Hematopoietic multipotent progenitor cell treated with erythropoietin and hydrocortisone succinate and interleukin-3 and kit ligand, for 6 days (in vitro differentiated cells): ENCODE results near the gene ENG.
"Not testable (repeated sequence)": the region's sequence is repeated elsewhere in the genome, so short reads cannot be mapped to it uniquely, and the experiment has no call there.

Experiments
- DNase-seq: peaks from one replicate; pipeline ENCODE4 v3.0.0-alpha.2; 2015

ENG gene

GRCh38 chr9:127878001-127878651 lies 23.7 kb upstream of the ENG start:
- no peak for DNase-seq

GRCh38 chr9:127877566-127877998 lies 23.1 kb upstream of the ENG start, which contains the start of gene AK1:
Gene AK1, minus strand, starts transcription at chr9:127877675. Its CDS starts 3,058 bp downstream, at chr9:127874617.
- no peak for DNase-seq

- DNase-seq, result no peak
These were observed 22.5 kb upstream of the ENG start for GRCh38 chr9:127876764-127877562.

- DNase-seq, result no peak
These were observed 21.7 kb upstream of the ENG start for GRCh38 chr9:127876026-127876763.

- DNase-seq, result no peak
These were observed 21.0 kb upstream of the ENG start for GRCh38 chr9:127875306-127875966.

GRCh38 chr9:127874301-127875221 lies 20.1 kb upstream of the ENG start:
- no peak for DNase-seq

GRCh38 chr9:127873886-127874285 lies 19.4 kb upstream of the ENG start:
- no peak for DNase-seq

- no peak for DNase-seq
These were observed 18.8 kb upstream of the ENG start for GRCh38 chr9:127873223-127873691.

GRCh38 chr9:127872369-127873222 lies 18.1 kb upstream of the ENG start:
- DNase-seq, result no peak

- DNase-seq, result no peak
These were observed 17.1 kb upstream of the ENG start for GRCh38 chr9:127871531-127871930.

- no peak for DNase-seq
These were observed 16.4 kb upstream of the ENG start for GRCh38 chr9:127870887-127871286.

- not testable (repeated sequence) for DNase-seq
These were observed 15.7 kb upstream of the ENG start for GRCh38 chr9:127870153-127870491.

- peak; percentile 91 for DNase-seq
These were observed 15.1 kb upstream of the ENG start for GRCh38 chr9:127869310-127870152.

- DNase-seq, result no peak
These were observed 13.9 kb upstream of the ENG start for GRCh38 chr9:127868278-127868902.

GRCh38 chr9:127867356-127868277 lies 13.2 kb upstream of the ENG start:
- DNase-seq, result no peak

GRCh38 chr9:127866535-127866934 lies 12.1 kb upstream of the ENG start:
- no peak for DNase-seq

- peak; percentile 71 for DNase-seq
These were observed 11.4 kb upstream of the ENG start for GRCh38 chr9:127865645-127866464.
